Fibroblast of lung (primary cell): Measurements from ENCODE around the gene PICALM. TPM values are rescaled to one million over a fixed set of nuclear protein-coding genes. Genes with fewer than 3 reads are reported as not detected.

Experiments used
- DNase-seq, 2 donors: peaks; one replicate each; pipeline versions ENCODE4 v3.0.0 to v3.0.0-alpha.2; 2010; ENCODE audit warnings: low read depth in 2 of 2
- H2AFZ ChIP-seq: 2 replicates; pipeline ENCODE4 v1.5.1; 2012; ENCODE audit warnings: low read length, control low read depth, inconsistent platforms
- H3K27ac ChIP-seq: 2 replicates; pipeline ENCODE4 v1.5.1; 2011; ENCODE audit warnings: low read length, control low read depth; ENCODE audit not compliant: insufficient read depth
- H3K27me3 ChIP-seq: 2 replicates; pipeline ENCODE4 v1.5.1; 2011; ENCODE audit warnings: mild to moderate bottlenecking, low read length; ENCODE audit not compliant: control insufficient read depth, insufficient read depth
- H3K36me3 ChIP-seq: 2 replicates; pipeline ENCODE4 v1.5.1; 2011; ENCODE audit warnings: low read length; ENCODE audit not compliant: control insufficient read depth, insufficient read depth
- H3K4me1 ChIP-seq: 2 replicates; pipeline ENCODE4 v1.5.1; 2011; ENCODE audit warnings: low read length; ENCODE audit not compliant: control insufficient read depth, insufficient read depth; ENCODE audit errors: extremely low read depth
- H3K4me2 ChIP-seq: 2 replicates; pipeline ENCODE4 v1.5.1; 2011; ENCODE audit warnings: low read length, control low read depth; ENCODE audit not compliant: insufficient read depth; ENCODE audit errors: extremely low read depth
- H3K4me3 ChIP-seq, 4 experiments: fragments of 200-600 bp in 1 of 4; sonication (generic) in 1 of 4; replicated peaks in 1 of 4; 2 replicates each; pipeline ENCODE4 v1.5.1; 2011 to 2016; ENCODE audit warnings: low read length in 4 of 4, low read depth in 3 of 4, mild to moderate bottlenecking in 3 of 4, control low read depth in 2 of 4, inconsistent platforms in 1 of 4, mixed read lengths in 1 of 4; ENCODE audit not compliant: insufficient read depth in 1 of 4; ENCODE audit errors: control extremely low read depth in 1 of 4
- H3K79me2 ChIP-seq: 2 replicates; pipeline ENCODE4 v1.5.1; 2012; ENCODE audit warnings: mild to moderate bottlenecking, low read length, inconsistent platforms; ENCODE audit not compliant: control insufficient read depth, insufficient read depth
- H3K9ac ChIP-seq: 2 replicates; pipeline ENCODE4 v1.5.1; 2011; ENCODE audit warnings: mild to moderate bottlenecking, low read length, control low read depth; ENCODE audit not compliant: insufficient read depth
- H3K9me3 ChIP-seq: 2 replicates; pipeline ENCODE4 v1.5.1; 2012; ENCODE audit warnings: low read depth, low read length; ENCODE audit not compliant: control insufficient read depth, insufficient read depth
- H4K20me1 ChIP-seq: 2 replicates; pipeline ENCODE4 v1.5.1; 2011; ENCODE audit warnings: low read length; ENCODE audit not compliant: control insufficient read depth, insufficient read depth; ENCODE audit errors: extremely low read depth
- CTCF ChIP-seq, 2 donors: IDR thresholded peaks in 1 of 2; conservative IDR thresholded peaks in 1 of 2; 1 replicate in 1 of 2; 2 replicates in 1 of 2; pipeline ENCODE4 v1.5.1; 2011 to 2012; ENCODE audit warnings: low read length in 2 of 2, control low read depth in 1 of 2, inconsistent platforms in 1 of 2, low read depth in 1 of 2, mild to moderate bottlenecking in 1 of 2
- EZH2 ChIP-seq: IDR thresholded peaks from 2 replicates; pipeline ENCODE4 v1.5.1; 2012; ENCODE audit warnings: low read length, control low read depth, mild to moderate bottlenecking; ENCODE audit errors: missing control alignments
- polyA plus RNA-seq, 2 donors: library from polyadenylated mRNA; depleted of rRNA in 1 of 2; stranded (reverse) in 1 of 2; unstranded in 1 of 2; fragments of >200 nt; gene quantifications; 2 replicates each; pipeline ENCODE4 v1.2.1, GENCODE V29; 2011 to 2012; ENCODE audit warnings: missing spikeins in 1 of 2
- total RNA-seq: library from RNA; depleted of rRNA; stranded (reverse); fragments of >200 nt; gene quantifications from 2 replicates; pipeline ENCODE4 v1.2.1, GENCODE V29; 2014

Gene PICALM
- total and polyA plus RNA-seq, 2 donors (not counting 1 experiment from before 2014, with no cell fraction given): 291 to 322 TPM

- Histone ChIP-seq H3K9me3 (no peaks in the 10 kb centered on the region), H2AFZ (no peak overlapping the region), H3K4me2 (no peak overlapping the region), H3K79me2 (no peaks in the 10 kb centered on the region), H3K27ac (no peak overlapping the region), H3K4me1 (no peaks in the 10 kb centered on the region), H3K36me3 (no peaks in the 10 kb centered on the region), H3K27me3 (peaks cover 5% of the 10 kb centered on the region), H3K9ac (no peak overlapping the region), H3K4me3 (no peak overlapping the region), H4K20me1 (no peaks in the 10 kb centered on the region)
- no peak for TF ChIP-seq EZH2
- no peak for TF ChIP-seq CTCF (conservative IDR thresholded peaks at IDR 0.05 in 1 of 2, IDR thresholded peaks at IDR 0.05 in 1 of 2; ENCODE audit: low read depth in 1 of 2, low read length in 2 of 2)
- DNase-seq: no peak
Observed at GRCh38 chr11:85923455-85923854, 145.4 kb downstream of the PICALM start.

- no peaks in the 10 kb centered on the region for H3K4me1 ChIP-seq
Observed at GRCh38 chr11:85922367-85922766, 146.5 kb downstream of the PICALM start.

More at GRCh38 chr11:85922367-85922766, 146.5 kb downstream of the PICALM start:
- Histone ChIP-seq H2AFZ (no peak overlapping the region), H4K20me1 (no peaks in the 10 kb centered on the region), H3K4me3 (no peak overlapping the region), H3K4me2 (no peak overlapping the region), H3K79me2 (no peaks in the 10 kb centered on the region), H3K9me3 (no peaks in the 10 kb centered on the region), H3K27ac (no peak overlapping the region), H3K36me3 (no peaks in the 10 kb centered on the region), H3K27me3 (peaks cover 9% of the 10 kb centered on the region), H3K9ac (no peak overlapping the region)
- no peak for TF ChIP-seq EZH2
- no peak for TF ChIP-seq CTCF (conservative IDR thresholded peaks at IDR 0.05 in 1 of 2, IDR thresholded peaks at IDR 0.05 in 1 of 2; ENCODE audit: low read depth in 1 of 2, low read length in 2 of 2)
- no peak for DNase-seq
